ENCODE data around the gene PRUNE2. TPM values are rescaled to one million over a fixed set of nuclear protein-coding genes. Genes with fewer than 3 reads are reported as not detected.

The PRUNE2 gene
- total RNA-seq, 1 donor from 2014 or later: 3.3 TPM

DNA sequence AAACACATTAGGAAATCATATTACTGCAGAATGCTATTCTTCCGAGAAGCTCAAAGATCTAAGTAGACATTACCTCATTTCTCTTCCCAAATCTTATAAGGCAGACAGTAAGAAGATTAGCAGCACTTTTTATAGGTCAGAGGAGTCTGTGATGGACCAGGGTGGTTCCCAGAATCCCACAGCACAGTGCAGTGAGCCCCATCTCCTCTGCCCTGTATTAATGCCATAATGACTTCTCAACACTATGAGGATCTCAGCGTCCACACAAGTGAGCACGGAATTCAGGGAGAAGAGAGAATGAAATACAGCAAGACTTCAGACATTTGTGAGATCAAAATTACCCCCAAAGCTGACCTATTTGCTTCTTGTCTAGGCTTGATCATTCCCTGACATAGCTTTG lies 49.9 kb downstream of the PRUNE2 start:
- Mint-ChIP-seq H3K36me3 (no peaks in the 10 kb centered on the region), H3K9me3 (no peaks in the 10 kb centered on the region), H3K27ac (no peak overlapping the region), H3K4me3 (no peak overlapping the region), H3K4me1 (ENCODE audit: unreplicated experiment) (no peaks in the 10 kb centered on the region), H3K27me3 (peaks cover 3% of the 10 kb centered on the region)
- DNase-seq (ENCODE audit: extremely low spot score, unreplicated experiment): no peak
- TF ChIP-seq, protein P1, sequence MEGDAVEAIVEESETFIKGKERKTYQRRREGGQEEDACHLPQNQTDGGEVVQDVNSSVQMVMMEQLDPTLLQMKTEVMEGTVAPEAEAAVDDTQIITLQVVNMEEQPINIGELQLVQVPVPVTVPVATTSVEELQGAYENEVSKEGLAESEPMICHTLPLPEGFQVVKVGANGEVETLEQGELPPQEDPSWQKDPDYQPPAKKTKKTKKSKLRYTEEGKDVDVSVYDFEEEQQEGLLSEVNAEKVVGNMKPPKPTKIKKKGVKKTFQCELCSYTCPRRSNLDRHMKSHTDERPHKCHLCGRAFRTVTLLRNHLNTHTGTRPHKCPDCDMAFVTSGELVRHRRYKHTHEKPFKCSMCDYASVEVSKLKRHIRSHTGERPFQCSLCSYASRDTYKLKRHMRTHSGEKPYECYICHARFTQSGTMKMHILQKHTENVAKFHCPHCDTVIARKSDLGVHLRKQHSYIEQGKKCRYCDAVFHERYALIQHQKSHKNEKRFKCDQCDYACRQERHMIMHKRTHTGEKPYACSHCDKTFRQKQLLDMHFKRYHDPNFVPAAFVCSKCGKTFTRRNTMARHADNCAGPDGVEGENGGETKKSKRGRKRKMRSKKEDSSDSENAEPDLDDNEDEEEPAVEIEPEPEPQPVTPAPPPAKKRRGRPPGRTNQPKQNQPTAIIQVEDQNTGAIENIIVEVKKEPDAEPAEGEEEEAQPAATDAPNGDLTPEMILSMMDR (conservative IDR thresholded peaks at IDR 0.05): no peak

DNA sequence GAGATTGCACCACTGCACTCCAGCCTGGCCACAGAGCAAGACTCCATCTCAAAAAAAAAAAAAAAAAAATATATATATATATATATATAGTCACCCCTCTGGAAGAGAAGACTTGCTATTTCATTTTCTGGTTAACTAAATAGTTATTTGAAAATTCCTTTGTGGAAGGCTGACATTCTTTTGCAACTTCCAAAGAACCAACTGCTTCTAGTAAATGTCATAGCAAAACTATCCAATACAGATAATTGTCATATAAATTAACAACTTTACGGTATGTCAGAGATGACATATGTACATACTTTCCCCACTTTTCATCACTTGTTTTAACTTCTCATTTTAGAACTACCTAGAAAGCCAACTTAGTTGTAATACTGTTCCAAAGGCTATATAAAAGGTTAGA lies 50.9 kb downstream of the PRUNE2 start:
- no peaks in the 10 kb centered on the region for H3K36me3 Mint-ChIP-seq
- no peaks in the 10 kb centered on the region for H3K9me3 Mint-ChIP-seq
- no peak for DNase-seq (ENCODE audit: extremely low spot score, unreplicated experiment)
- peaks cover 3% of the 10 kb centered on the region for H3K27me3 Mint-ChIP-seq
- no peak overlapping the region for H3K27ac Mint-ChIP-seq
- TF ChIP-seq, protein P1 (conservative IDR thresholded peaks at IDR 0.05): no peak
- H3K4me3 Mint-ChIP-seq: no peak overlapping the region
- no peaks in the 10 kb centered on the region for H3K4me1 Mint-ChIP-seq (ENCODE audit: unreplicated experiment)

DNA sequence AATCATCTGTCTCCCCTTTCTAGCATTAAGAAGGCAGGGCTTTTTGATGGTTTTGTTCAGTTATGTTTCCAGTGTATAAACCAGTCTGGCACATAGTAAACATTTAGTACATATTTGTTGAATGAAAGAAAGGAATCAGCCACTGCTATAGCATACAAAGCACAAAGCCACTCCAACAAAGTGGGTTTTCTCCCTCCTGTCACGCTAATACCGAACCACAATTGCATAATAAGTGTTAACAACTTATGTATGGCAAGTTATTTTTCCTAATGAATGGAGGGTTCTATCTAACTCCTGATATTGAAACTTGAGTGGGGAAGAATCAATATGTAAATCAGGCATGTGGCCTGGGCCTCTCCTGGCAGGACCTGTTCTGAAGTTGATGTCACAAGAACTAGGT lies 53.9 kb downstream of the PRUNE2 start:
- no peaks in the 10 kb centered on the region for H3K36me3 Mint-ChIP-seq
- no peak overlapping the region for H3K4me3 Mint-ChIP-seq
- H3K27me3 Mint-ChIP-seq: peaks cover 2% of the 10 kb centered on the region
- no peak for DNase-seq (ENCODE audit: extremely low spot score, unreplicated experiment)
- TF ChIP-seq, protein P1 (conservative IDR thresholded peaks at IDR 0.05): no peak
- H3K4me1 Mint-ChIP-seq (ENCODE audit: unreplicated experiment): no peaks in the 10 kb centered on the region
- no peaks in the 10 kb centered on the region for H3K9me3 Mint-ChIP-seq
- H3K27ac Mint-ChIP-seq: no peak overlapping the region

DNA sequence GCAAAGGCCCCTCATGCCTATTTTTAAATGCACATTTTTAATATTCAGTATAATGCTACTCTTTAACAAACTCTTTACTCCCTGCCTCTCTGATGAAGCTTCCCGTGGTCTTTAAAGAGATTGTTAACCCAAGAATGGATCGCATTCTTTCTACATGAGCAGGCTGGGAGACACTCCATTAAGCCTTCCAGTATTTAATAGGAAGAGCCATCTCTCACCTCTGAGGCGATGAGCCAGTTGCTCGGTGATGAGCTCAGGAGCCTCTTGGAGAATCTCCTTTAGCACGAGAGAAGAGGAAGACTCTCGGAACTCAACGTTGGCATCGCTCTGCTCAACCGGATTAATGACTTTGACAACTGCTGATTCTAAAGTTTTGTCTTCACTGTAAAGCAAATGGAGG lies 59.6 kb downstream of the PRUNE2 start:
- Mint-ChIP-seq H3K36me3 (no peaks in the 10 kb centered on the region), H3K9me3 (no peaks in the 10 kb centered on the region), H3K27ac (no peak overlapping the region), H3K4me1 (ENCODE audit: unreplicated experiment) (no peaks in the 10 kb centered on the region), H3K4me3 (no peak overlapping the region), H3K27me3 (peaks cover 15% of the 10 kb centered on the region)
- DNase-seq (ENCODE audit: extremely low spot score, unreplicated experiment): no peak
- TF ChIP-seq, protein P1 (conservative IDR thresholded peaks at IDR 0.05): no peak

DNA sequence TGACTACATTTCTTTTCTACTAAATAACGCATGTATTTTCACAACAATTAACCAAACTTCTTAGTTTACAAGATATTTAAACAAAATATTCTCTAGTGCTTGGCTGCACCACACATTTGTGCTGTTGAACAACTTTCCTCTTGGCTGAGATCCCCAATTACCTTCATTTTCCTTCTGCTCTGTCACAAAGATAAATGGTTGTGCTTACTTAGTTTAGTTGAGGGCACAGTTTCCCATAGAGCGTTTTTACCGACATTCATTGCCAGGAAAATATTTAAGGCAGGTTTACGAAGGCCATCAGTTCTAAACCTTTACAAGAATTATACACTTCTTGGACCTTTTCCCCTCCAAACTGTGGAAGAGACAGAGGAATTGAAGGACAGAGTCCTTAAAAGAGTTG lies 60.7 kb downstream of the PRUNE2 start:
- Mint-ChIP-seq H3K36me3 (no peaks in the 10 kb centered on the region), H3K4me1 (ENCODE audit: unreplicated experiment) (no peaks in the 10 kb centered on the region), H3K27me3 (peaks cover 15% of the 10 kb centered on the region), H3K9me3 (no peaks in the 10 kb centered on the region), H3K27ac (no peak overlapping the region), H3K4me3 (no peak overlapping the region)
- TF ChIP-seq, protein P1 (conservative IDR thresholded peaks at IDR 0.05): no peak
- no peak for DNase-seq (ENCODE audit: extremely low spot score, unreplicated experiment)

All from type B pancreatic cell (in vitro differentiated cells).